Prostate gland (tissue), 2 donors: Measurements from ENCODE around the gene ECT2L.

Experiments
- POLR2A ChIP-seq: fragments of 450-650 bp; IDR thresholded peaks from one replicate; pipeline ENCODE4 v1.6.1; 2016; ENCODE audit warnings: antibody characterized with exemption, mild to moderate bottlenecking
- POLR2AphosphoS5 ChIP-seq: sonication (generic); formaldehyde crosslinking; IDR thresholded peaks from one replicate; pipeline ENCODE4 v1.6.1; 2017; ENCODE audit warnings: antibody characterized with exemption
- TF ChIP-seq, protein P1 (sequence below), 4 experiments: fragments of 200-600 bp in 2 of 4; fragments of 450-650 bp in 2 of 4; sonication (generic) in 2 of 4; IDR thresholded peaks; 1 replicate in 3 of 4; 2 replicates in 1 of 4; pipeline ENCODE4 v1.5.1; 2016 to 2019; ENCODE audit warnings: antibody characterized with exemption in 4 of 4, mild to moderate bottlenecking in 2 of 4, moderate library complexity in 2 of 4

DNA sequence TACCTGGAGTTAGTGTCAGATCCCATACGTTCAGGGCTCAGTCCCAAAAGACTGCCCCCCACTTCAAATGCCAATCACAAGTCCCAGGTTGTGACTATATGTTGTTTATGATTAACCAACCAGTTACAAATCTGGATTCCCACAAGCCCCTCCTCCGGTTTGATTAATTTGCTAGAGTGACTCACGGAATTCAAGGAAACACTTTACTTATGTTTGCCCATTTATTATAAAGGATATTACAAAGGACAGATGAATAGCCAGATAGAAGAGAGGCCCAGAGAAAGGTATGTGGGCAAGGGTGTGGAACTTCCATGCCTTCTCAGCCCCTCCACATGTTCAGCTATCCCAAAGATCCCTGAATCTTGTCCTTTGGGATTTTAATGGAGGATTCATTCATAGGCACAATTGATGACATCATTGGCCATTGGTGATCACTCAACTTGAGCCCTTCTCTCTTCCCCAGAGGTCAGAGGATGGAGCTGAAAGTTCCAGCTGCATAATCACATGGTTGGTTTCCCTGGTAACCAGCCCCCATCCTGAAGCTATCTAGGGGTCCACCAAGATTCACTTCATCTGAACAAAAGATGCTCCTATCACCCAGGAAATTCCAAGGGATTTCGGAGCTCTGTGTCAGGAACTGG is 2.0 kb downstream of the ECT2L start:
- TF ChIP-seq POLR2A (no peak), POLR2AphosphoS5 (no peak)
- TF ChIP-seq, protein P1, sequence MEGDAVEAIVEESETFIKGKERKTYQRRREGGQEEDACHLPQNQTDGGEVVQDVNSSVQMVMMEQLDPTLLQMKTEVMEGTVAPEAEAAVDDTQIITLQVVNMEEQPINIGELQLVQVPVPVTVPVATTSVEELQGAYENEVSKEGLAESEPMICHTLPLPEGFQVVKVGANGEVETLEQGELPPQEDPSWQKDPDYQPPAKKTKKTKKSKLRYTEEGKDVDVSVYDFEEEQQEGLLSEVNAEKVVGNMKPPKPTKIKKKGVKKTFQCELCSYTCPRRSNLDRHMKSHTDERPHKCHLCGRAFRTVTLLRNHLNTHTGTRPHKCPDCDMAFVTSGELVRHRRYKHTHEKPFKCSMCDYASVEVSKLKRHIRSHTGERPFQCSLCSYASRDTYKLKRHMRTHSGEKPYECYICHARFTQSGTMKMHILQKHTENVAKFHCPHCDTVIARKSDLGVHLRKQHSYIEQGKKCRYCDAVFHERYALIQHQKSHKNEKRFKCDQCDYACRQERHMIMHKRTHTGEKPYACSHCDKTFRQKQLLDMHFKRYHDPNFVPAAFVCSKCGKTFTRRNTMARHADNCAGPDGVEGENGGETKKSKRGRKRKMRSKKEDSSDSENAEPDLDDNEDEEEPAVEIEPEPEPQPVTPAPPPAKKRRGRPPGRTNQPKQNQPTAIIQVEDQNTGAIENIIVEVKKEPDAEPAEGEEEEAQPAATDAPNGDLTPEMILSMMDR (IDR thresholded peaks at IDR 0.05) = no peak
